Measurements from ENCODE around the gene SPEF2. TPM values are rescaled to one million over a fixed set of nuclear protein-coding genes. Genes with fewer than 3 reads are reported as not detected.

SPEF2 gene
- total RNA-seq, 1 experiment from 2014 or later: 0.15 TPM

DNA sequence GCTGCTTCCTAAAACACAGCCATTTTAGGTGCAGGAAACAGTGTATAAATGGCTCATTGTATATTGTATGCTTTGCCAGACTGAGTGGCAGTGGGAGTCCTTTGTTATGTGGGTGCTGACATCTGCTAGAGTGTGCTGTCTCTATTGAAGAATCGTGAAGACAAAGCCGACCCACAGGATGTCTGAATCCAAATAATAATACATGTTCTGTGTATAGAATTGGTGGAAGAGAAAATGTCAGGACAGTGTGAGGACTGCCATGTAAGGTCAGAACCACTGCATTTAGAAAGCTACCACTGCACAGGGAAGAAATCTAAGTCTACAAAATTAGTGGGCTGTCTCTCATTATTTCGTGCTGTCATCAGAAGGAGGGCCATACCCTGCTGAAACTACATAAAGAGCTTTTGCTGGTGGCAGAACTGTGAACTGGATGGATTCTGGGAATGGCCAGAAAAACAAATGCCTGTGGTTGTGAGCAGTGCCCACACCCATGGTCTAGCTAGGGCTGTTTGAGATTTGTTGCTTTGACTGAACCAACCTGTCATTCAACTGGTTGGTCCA is 241.5 kb downstream of the SPEF2 start:
- CTCF ChIA-PET: interaction anchor here (1.2 kb wide), 1 partner anchor 67 kb away, joined by 3 read pairs; no protein-coding TSS in a partner anchor
- H3K4me1 Mint-ChIP-seq: peaks cover 37% of the 10 kb centered on the region
- POLR2A ChIA-PET: no interaction called here
- DNase-seq (ENCODE audit: low spot score) (no peak), ATAC-seq (peak; percentile 73)
- TF ChIP-seq NFATC4 (CRISPR knock-in tag; IDR thresholded peaks at IDR 0.05): no peak
- TF ChIP-seq, protein P1, sequence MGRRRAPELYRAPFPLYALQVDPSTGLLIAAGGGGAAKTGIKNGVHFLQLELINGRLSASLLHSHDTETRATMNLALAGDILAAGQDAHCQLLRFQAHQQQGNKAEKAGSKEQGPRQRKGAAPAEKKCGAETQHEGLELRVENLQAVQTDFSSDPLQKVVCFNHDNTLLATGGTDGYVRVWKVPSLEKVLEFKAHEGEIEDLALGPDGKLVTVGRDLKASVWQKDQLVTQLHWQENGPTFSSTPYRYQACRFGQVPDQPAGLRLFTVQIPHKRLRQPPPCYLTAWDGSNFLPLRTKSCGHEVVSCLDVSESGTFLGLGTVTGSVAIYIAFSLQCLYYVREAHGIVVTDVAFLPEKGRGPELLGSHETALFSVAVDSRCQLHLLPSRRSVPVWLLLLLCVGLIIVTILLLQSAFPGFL (CRISPR knock-in tag; IDR thresholded peaks at IDR 0.05; ENCODE audit: borderline replicate concordance): no peak
- no peak for TF ChIP-seq ZNF317 (CRISPR knock-in tag; IDR thresholded peaks at IDR 0.05; ENCODE audit: borderline replicate concordance, low read depth)
- no peak for TF ChIP-seq ESRRA (CRISPR knock-in tag; IDR thresholded peaks at IDR 0.05; ENCODE audit: borderline replicate concordance)
- TF ChIP-seq NR3C1 (CRISPR knock-in tag; conservative IDR thresholded peaks at IDR 0.05; ENCODE audit: low read depth): no peak
- TF ChIP-seq FOXJ3 (CRISPR knock-in tag; IDR thresholded peaks at IDR 0.05; ENCODE audit: borderline replicate concordance): no peak
- no peak for TF ChIP-seq ZNF416 (CRISPR knock-in tag; IDR thresholded peaks at IDR 0.05)
- no peak for TF ChIP-seq NR1H2 (CRISPR knock-in tag; IDR thresholded peaks at IDR 0.05)
- TF ChIP-seq, protein P2, sequence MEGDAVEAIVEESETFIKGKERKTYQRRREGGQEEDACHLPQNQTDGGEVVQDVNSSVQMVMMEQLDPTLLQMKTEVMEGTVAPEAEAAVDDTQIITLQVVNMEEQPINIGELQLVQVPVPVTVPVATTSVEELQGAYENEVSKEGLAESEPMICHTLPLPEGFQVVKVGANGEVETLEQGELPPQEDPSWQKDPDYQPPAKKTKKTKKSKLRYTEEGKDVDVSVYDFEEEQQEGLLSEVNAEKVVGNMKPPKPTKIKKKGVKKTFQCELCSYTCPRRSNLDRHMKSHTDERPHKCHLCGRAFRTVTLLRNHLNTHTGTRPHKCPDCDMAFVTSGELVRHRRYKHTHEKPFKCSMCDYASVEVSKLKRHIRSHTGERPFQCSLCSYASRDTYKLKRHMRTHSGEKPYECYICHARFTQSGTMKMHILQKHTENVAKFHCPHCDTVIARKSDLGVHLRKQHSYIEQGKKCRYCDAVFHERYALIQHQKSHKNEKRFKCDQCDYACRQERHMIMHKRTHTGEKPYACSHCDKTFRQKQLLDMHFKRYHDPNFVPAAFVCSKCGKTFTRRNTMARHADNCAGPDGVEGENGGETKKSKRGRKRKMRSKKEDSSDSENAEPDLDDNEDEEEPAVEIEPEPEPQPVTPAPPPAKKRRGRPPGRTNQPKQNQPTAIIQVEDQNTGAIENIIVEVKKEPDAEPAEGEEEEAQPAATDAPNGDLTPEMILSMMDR (IDR thresholded peaks at IDR 0.05): no peak
- no peak for TF ChIP-seq ETV6 (CRISPR knock-in tag; IDR thresholded peaks at IDR 0.05)
- H3K9me3 Mint-ChIP-seq: peaks cover 16% of the 10 kb centered on the region; the same call in 1 of the 2 replicates
- H3K27ac Mint-ChIP-seq: no peak overlapping the region
- no peaks in the 10 kb centered on the region; the same call in 1 of the 2 replicates for H3K27me3 Mint-ChIP-seq (ENCODE audit: low read depth)
- no peak overlapping the region for H3K4me3 Mint-ChIP-seq
- H3K36me3 Mint-ChIP-seq: no peaks in the 10 kb centered on the region

GRCh38 chr5:35860686-35861085 is 243.0 kb downstream of the SPEF2 start:
- DNase-seq (ENCODE audit: low spot score) (no peak), ATAC-seq (peak; percentile 53)
- H3K27me3 Mint-ChIP-seq (ENCODE audit: low read depth): peaks cover 3% of the 10 kb centered on the region; the same call in 1 of the 2 replicates
- H3K27ac Mint-ChIP-seq: no peak overlapping the region
- TF ChIP-seq ATF1 (CRISPR knock-in tag; IDR thresholded peaks at IDR 0.05) (no peak), ZNF396 (CRISPR knock-in tag; IDR thresholded peaks at IDR 0.05; ENCODE audit: borderline replicate concordance) (no peak), USF2 (CRISPR knock-in tag; IDR thresholded peaks at IDR 0.05) (no peak), PRRX2 (CRISPR knock-in tag; IDR thresholded peaks at IDR 0.05) (no peak), TEAD4 (CRISPR knock-in tag; IDR thresholded peaks at IDR 0.05) (no peak), SMAD3 (CRISPR knock-in tag; IDR thresholded peaks at IDR 0.05; ENCODE audit: borderline replicate concordance) (no peak)
- POLR2A ChIA-PET: no interaction called here
- peaks cover 26% of the 10 kb centered on the region for H3K9me3 Mint-ChIP-seq
- H3K4me3 Mint-ChIP-seq: no peak overlapping the region
- peaks cover 6% of the 10 kb centered on the region; the same call in 1 of the 2 replicates for H3K36me3 Mint-ChIP-seq
- CTCF ChIA-PET: no interaction called here
- peaks cover 37% of the 10 kb centered on the region for H3K4me1 Mint-ChIP-seq

GRCh38 chr5:35861718-35862117 is 244.1 kb downstream of the SPEF2 start:
- H3K4me3 Mint-ChIP-seq: no peak overlapping the region
- peaks cover 26% of the 10 kb centered on the region for H3K9me3 Mint-ChIP-seq
- H3K4me1 Mint-ChIP-seq: peaks cover 37% of the 10 kb centered on the region
- DNase-seq (ENCODE audit: low spot score): no peak
- H3K27ac Mint-ChIP-seq: no peak overlapping the region
- H3K27me3 Mint-ChIP-seq (ENCODE audit: low read depth): peaks cover 3% of the 10 kb centered on the region; the same call in 1 of the 2 replicates
- ChIA-PET POLR2A (no interaction called here), CTCF (no interaction called here)
- H3K36me3 Mint-ChIP-seq: peaks cover 6% of the 10 kb centered on the region; the same call in 1 of the 2 replicates
- no peak for ATAC-seq
- TF ChIP-seq ZNF121 (CRISPR knock-in tag; IDR thresholded peaks at IDR 0.05): no peak
- TF ChIP-seq GRHL2 (CRISPR knock-in tag; IDR thresholded peaks at IDR 0.05; ENCODE audit: insufficient replicate concordance, severe bottlenecking): no peak
- TF ChIP-seq NFYB (CRISPR knock-in tag; conservative IDR thresholded peaks at IDR 0.05; ENCODE audit: low read depth): no peak
- TF ChIP-seq GABPB1 (CRISPR knock-in tag; IDR thresholded peaks at IDR 0.05): no peak
- TF ChIP-seq SMAD4 (CRISPR knock-in tag; IDR thresholded peaks at IDR 0.05): no peak
- TF ChIP-seq ELF4 (CRISPR knock-in tag; IDR thresholded peaks at IDR 0.05; ENCODE audit: low read depth): no peak
- TF ChIP-seq, protein P3, sequence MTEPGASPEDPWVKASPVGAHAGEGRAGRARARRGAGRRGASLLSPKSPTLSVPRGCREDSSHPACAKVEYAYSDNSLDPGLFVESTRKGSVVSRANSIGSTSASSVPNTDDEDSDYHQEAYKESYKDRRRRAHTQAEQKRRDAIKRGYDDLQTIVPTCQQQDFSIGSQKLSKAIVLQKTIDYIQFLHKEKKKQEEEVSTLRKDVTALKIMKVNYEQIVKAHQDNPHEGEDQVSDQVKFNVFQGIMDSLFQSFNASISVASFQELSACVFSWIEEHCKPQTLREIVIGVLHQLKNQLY (CRISPR knock-in tag; IDR thresholded peaks at IDR 0.05): no peak
- TF ChIP-seq, protein P1 (CRISPR knock-in tag; IDR thresholded peaks at IDR 0.05; ENCODE audit: borderline replicate concordance): no peak
- TF ChIP-seq KAT7 (CRISPR knock-in tag; IDR thresholded peaks at IDR 0.05; ENCODE audit: borderline replicate concordance): no peak
- no peak for TF ChIP-seq ZNF416 (CRISPR knock-in tag; IDR thresholded peaks at IDR 0.05)
- no peak for TF ChIP-seq ZBTB21 (CRISPR knock-in tag; IDR thresholded peaks at IDR 0.05; ENCODE audit: borderline replicate concordance)
- TF ChIP-seq, protein P4, sequence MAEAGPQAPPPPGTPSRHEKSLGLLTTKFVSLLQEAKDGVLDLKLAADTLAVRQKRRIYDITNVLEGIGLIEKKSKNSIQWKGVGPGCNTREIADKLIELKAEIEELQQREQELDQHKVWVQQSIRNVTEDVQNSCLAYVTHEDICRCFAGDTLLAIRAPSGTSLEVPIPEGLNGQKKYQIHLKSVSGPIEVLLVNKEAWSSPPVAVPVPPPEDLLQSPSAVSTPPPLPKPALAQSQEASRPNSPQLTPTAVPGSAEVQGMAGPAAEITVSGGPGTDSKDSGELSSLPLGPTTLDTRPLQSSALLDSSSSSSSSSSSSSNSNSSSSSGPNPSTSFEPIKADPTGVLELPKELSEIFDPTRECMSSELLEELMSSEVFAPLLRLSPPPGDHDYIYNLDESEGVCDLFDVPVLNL (CRISPR knock-in tag; IDR thresholded peaks at IDR 0.05; ENCODE audit: borderline replicate concordance, low read depth): no peak
- TF ChIP-seq CREM (CRISPR knock-in tag; IDR thresholded peaks at IDR 0.05): no peak
